Measurements from ENCODE around the gene STXBP2.

The STXBP2 gene

DNA sequence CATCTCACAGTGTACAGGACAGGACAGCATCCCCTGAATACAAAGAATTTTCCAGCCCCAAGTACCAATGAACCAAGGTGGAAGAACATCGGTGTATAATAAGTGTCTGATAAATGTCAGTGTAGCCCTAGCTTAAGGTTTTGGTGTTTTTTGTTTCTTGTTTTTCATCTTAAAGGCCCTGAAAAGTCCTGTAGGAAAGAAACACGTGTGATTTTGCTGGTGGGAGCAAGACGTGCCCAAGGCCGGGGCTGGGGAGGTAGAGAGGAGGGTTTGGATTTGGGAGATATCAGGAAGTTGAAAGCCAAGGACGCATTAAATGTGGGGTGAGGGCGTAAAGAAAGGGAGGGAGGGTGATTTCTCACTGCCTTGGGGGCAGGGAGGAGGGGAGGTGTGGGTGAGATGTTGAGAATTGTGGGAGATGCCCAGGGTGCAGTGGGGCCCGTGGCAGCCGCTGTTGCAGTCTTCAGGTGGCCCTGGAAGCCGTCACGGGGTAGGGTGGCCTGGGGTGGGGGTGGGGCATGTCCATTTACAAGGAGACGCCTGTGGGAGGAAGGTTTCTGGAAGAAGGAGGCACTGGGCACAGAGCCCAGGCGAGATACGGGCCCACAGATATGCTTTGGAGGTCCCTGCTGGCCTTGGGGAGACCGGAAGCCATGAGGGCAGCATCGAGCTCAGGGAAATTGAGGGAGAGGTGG is 34.5 kb upstream of the STXBP2 start:
- H3K9ac ChIP-seq (ENCODE audit: insufficient read length), result no peak overlapping the region
- H3K4me3 ChIP-seq, result no peak overlapping the region
- no peaks in the 10 kb centered on the region for H3K36me3 ChIP-seq (ENCODE audit: insufficient read depth, low read length)
- H3K9me3 ChIP-seq (ENCODE audit: low read depth, low read length), result no peaks in the 10 kb centered on the region
- no peak for DNase-seq (ENCODE audit: low read depth, low spot score)
- no peak for TF ChIP-seq FOXP2 (optimal IDR thresholded peaks at IDR 0.05; ENCODE audit: control extremely low read depth, extremely low read length, insufficient read depth)
- TF ChIP-seq EZH2 (IDR thresholded peaks at IDR 0.05), result no peak
- no peak for TF ChIP-seq POLR2AphosphoS5 (IDR thresholded peaks at IDR 0.05; ENCODE audit: borderline replicate concordance, low read depth, low read length)
- no peak overlapping the region for H3K27ac ChIP-seq

GRCh38 chr19:7602935-7603497 is 33.9 kb upstream of the STXBP2 start:
- Histone ChIP-seq H3K9me3 (ENCODE audit: low read depth, low read length) (no peaks in the 10 kb centered on the region), H3K9ac (ENCODE audit: insufficient read length) (no peak overlapping the region), H3K27ac (no peak overlapping the region), H3K36me3 (ENCODE audit: insufficient read depth, low read length) (no peaks in the 10 kb centered on the region; the same call in 1 of the 2 replicates), H3K4me3 (no peak overlapping the region)
- TF ChIP-seq POLR2AphosphoS5 (IDR thresholded peaks at IDR 0.05; ENCODE audit: borderline replicate concordance, low read depth, low read length), result no peak
- TF ChIP-seq EZH2 (IDR thresholded peaks at IDR 0.05), result no peak
- TF ChIP-seq FOXP2 (optimal IDR thresholded peaks at IDR 0.05; ENCODE audit: control extremely low read depth, extremely low read length, insufficient read depth), result no peak
- no peak for DNase-seq (ENCODE audit: low read depth, low spot score)

- TF ChIP-seq FOXP2 (optimal IDR thresholded peaks at IDR 0.05; ENCODE audit: control extremely low read depth, extremely low read length, insufficient read depth), result no peak
- H3K36me3 ChIP-seq (ENCODE audit: insufficient read depth, low read length), result no peaks in the 10 kb centered on the region; the same call in 1 of the 2 replicates
- no peaks in the 10 kb centered on the region for H3K9me3 ChIP-seq (ENCODE audit: low read depth, low read length)
- no peak overlapping the region for H3K4me3 ChIP-seq
- no peak overlapping the region for H3K27ac ChIP-seq
- DNase-seq (ENCODE audit: low read depth, low spot score), result no peak
- no peak overlapping the region for H3K9ac ChIP-seq (ENCODE audit: insufficient read length)
These were observed 33.0 kb upstream of the STXBP2 start for GRCh38 chr19:7603919-7604318.

GRCh38 chr19:7605490-7606222 is 31.3 kb upstream of the STXBP2 start:
- H3K27ac ChIP-seq, result no peak overlapping the region
- DNase-seq (ENCODE audit: low read depth, low spot score), result peak; percentile 10
- H3K4me3 ChIP-seq, result no peak overlapping the region
- no peak overlapping the region for H3K9ac ChIP-seq (ENCODE audit: insufficient read length)
- H3K9me3 ChIP-seq (ENCODE audit: low read depth, low read length), result no peaks in the 10 kb centered on the region
- TF ChIP-seq EZH2 (IDR thresholded peaks at IDR 0.05) (no peak), FOXP2 (optimal IDR thresholded peaks at IDR 0.05; ENCODE audit: control extremely low read depth, extremely low read length, insufficient read depth) (no peak), POLR2AphosphoS5 (IDR thresholded peaks at IDR 0.05; ENCODE audit: borderline replicate concordance, low read depth, low read length) (no peak)
- no peaks in the 10 kb centered on the region; the same call in 1 of the 2 replicates for H3K36me3 ChIP-seq (ENCODE audit: insufficient read depth, low read length)

- DNase-seq (ENCODE audit: low read depth, low spot score), result no peak
- Histone ChIP-seq H3K4me3 (no peak overlapping the region), H3K9ac (ENCODE audit: insufficient read length) (no peak overlapping the region), H3K27ac (no peak overlapping the region), H3K9me3 (ENCODE audit: low read depth, low read length) (no peaks in the 10 kb centered on the region), H3K36me3 (ENCODE audit: insufficient read depth, low read length) (no peaks in the 10 kb centered on the region; the same call in 1 of the 2 replicates)
- TF ChIP-seq EZH2 (IDR thresholded peaks at IDR 0.05) (no peak), FOXP2 (optimal IDR thresholded peaks at IDR 0.05; ENCODE audit: control extremely low read depth, extremely low read length, insufficient read depth) (no peak), POLR2AphosphoS5 (IDR thresholded peaks at IDR 0.05; ENCODE audit: borderline replicate concordance, low read depth, low read length) (no peak)
These were observed 30.6 kb upstream of the STXBP2 start for GRCh38 chr19:7606289-7606688.

DNA sequence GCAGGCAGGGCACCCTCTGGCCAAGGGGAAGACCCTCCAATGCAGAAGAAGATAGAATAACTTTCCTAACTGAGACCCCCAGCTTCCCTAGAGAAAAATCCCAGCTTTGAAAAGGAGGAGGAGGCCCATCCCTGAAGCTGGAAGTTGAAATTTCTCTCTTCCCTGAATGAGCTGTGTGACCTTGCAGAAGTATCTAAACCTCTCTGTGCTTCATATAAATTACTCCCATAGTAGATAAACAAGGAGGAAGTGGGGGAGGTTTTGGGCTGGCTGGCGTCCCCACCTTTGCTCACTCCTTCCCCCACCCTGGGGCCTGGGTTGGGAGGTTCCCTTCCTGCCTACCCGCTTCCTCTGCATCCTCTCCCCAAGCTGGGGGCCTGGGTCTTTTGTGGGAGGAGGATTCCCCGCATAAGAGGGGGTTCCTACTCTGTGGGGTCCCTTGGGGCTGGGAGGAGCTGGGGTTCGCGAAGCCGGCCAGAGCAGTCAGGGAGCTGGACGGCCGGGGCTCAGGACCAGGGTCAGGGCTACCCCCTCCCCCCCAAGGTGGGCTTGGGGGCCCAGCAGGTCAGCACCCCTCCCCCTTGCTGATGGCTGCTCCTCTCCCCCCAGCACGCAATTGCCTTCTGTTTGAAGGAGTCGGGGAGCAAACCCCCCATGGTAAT is 29.6 kb upstream of the STXBP2 start:
- Histone ChIP-seq H3K9ac (ENCODE audit: insufficient read length) (no peak overlapping the region), H3K27ac (no peak overlapping the region), H3K9me3 (ENCODE audit: low read depth, low read length) (no peaks in the 10 kb centered on the region), H3K4me3 (no peak overlapping the region), H3K36me3 (ENCODE audit: insufficient read depth, low read length) (no peaks in the 10 kb centered on the region; the same call in 1 of the 2 replicates)
- no peak for TF ChIP-seq POLR2AphosphoS5 (IDR thresholded peaks at IDR 0.05; ENCODE audit: borderline replicate concordance, low read depth, low read length)
- no peak for TF ChIP-seq FOXP2 (optimal IDR thresholded peaks at IDR 0.05; ENCODE audit: control extremely low read depth, extremely low read length, insufficient read depth)
- no peak for TF ChIP-seq EZH2 (IDR thresholded peaks at IDR 0.05)
- DNase-seq (ENCODE audit: low read depth, low spot score), result no peak

- Histone ChIP-seq H3K36me3 (ENCODE audit: insufficient read depth, low read length) (no peaks in the 10 kb centered on the region; the same call in 1 of the 2 replicates), H3K27ac (no peak overlapping the region), H3K9me3 (ENCODE audit: low read depth, low read length) (no peaks in the 10 kb centered on the region), H3K9ac (ENCODE audit: insufficient read length) (no peak overlapping the region), H3K4me3 (no peak overlapping the region)
- DNase-seq (ENCODE audit: low read depth, low spot score), result no peak
- no peak for TF ChIP-seq FOXP2 (optimal IDR thresholded peaks at IDR 0.05; ENCODE audit: control extremely low read depth, extremely low read length, insufficient read depth)
- TF ChIP-seq POLR2AphosphoS5 (IDR thresholded peaks at IDR 0.05; ENCODE audit: borderline replicate concordance, low read depth, low read length), result no peak
- TF ChIP-seq EZH2 (IDR thresholded peaks at IDR 0.05), result no peak
These were observed 28.9 kb upstream of the STXBP2 start for GRCh38 chr19:7607874-7608560.
